SK-N-SH (cell line): ENCODE data around the gene ZNHIT2. TPM values are rescaled to one million over a fixed set of nuclear protein-coding genes. Genes with fewer than 3 reads are reported as not detected.
A peak's percentile ranks its signal among the peaks of the same experiment; 100 is the strongest.

Experiments used
- CTCF ChIA-PET: fragments of 300-600, 350-600 bp; formaldehyde crosslinking; extraction: SDS; loops from one replicate; lab custom pipeline; 2021; lab: Yijun Ruan, JAX
- POLR2A ChIA-PET: fragments of 350-600 bp; sonication (Branson Sonifier 250); formaldehyde crosslinking; extraction: SDS; loops from one replicate; lab custom pipeline; 2020; ENCODE audit warnings: antibody characterized with exemption, inconsistent platforms; lab: Yijun Ruan, JAX
- DNase-seq: peaks from one replicate; pipeline ENCODE4 v3.0.0; 2012
- H2AFZ ChIP-seq: fragments of 200-600 bp; sonication (generic); 2 replicates; pipeline ENCODE4 v1.8.1; 2016; ENCODE audit warnings: antibody characterized with exemption, mild to moderate bottlenecking, low read depth
- H3F3A ChIP-seq: fragments of 200-600 bp; sonication (generic); replicated peaks from 2 replicates; pipeline ENCODE3; 2016; ENCODE audit warnings: antibody characterized with exemption, mild to moderate bottlenecking; ENCODE audit not compliant: insufficient read depth
- H3K27ac ChIP-seq, 2 experiments: fragments of 200-500 bp in 1 of 2; fragments of 200-600 bp in 1 of 2; sonication (Bioruptor generic) in 1 of 2; sonication (generic), shearing (Covaris generic) in 1 of 2; 2 replicates each; pipeline versions ENCODE4 v1.5.1 to v1.6.1; 2014 to 2016; ENCODE audit warnings: low read depth in 2 of 2, inconsistent platforms in 1 of 2, low read length in 1 of 2, mild to moderate bottlenecking in 1 of 2, mixed read lengths in 1 of 2
- H3K27me3 ChIP-seq: fragments of 200-600 bp; sonication (generic), shearing (Covaris generic); 2 replicates; pipeline ENCODE4 v1.6.1; 2016; ENCODE audit warnings: mixed run types; ENCODE audit not compliant: insufficient read depth
- H3K36me3 ChIP-seq, 2 experiments: fragments of 200-500 bp in 1 of 2; fragments of 200-600 bp in 1 of 2; sonication (Bioruptor generic) in 1 of 2; sonication (generic) in 1 of 2; replicated peaks in 1 of 2; 2 replicates each; pipeline versions ENCODE3 to v1.5.1; 2014 to 2016; ENCODE audit warnings: low read length in 1 of 2, mild to moderate bottlenecking in 1 of 2; ENCODE audit not compliant: insufficient read depth in 2 of 2, control insufficient read depth in 1 of 2
- H3K4me1 ChIP-seq, 2 experiments: fragments of 200-500 bp in 1 of 2; fragments of 200-600 bp in 1 of 2; sonication (Bioruptor generic) in 1 of 2; sonication (generic), shearing (Covaris generic) in 1 of 2; 2 replicates each; pipeline versions ENCODE4 v1.5.1 to v1.6.1; 2014 to 2016; ENCODE audit warnings: low read depth in 1 of 2, low read length in 1 of 2, mixed run types in 1 of 2; ENCODE audit not compliant: insufficient read depth in 2 of 2, control insufficient read depth in 1 of 2
- H3K4me2 ChIP-seq: fragments of 200-600 bp; sonication (generic), shearing (Covaris generic); 2 replicates; pipeline ENCODE4 v1.6.1; 2017; ENCODE audit warnings: mixed run types
- H3K4me3 ChIP-seq, 2 experiments: fragments of 200-500 bp in 1 of 2; fragments of 200-600 bp in 1 of 2; sonication (Bioruptor generic) in 1 of 2; sonication (generic), shearing (Covaris generic) in 1 of 2; 2 replicates each; pipeline versions ENCODE4 v1.5.1 to v1.8.1; 2014 to 2016; ENCODE audit warnings: low read depth in 2 of 2, inconsistent platforms in 1 of 2, low read length in 1 of 2, mild to moderate bottlenecking in 1 of 2, mixed read lengths in 1 of 2, moderate library complexity in 1 of 2
- H3K79me2 ChIP-seq: fragments of 200-600 bp; sonication (generic); 2 replicates; pipeline ENCODE4 v1.8.1; 2017; ENCODE audit warnings: mild to moderate bottlenecking; ENCODE audit not compliant: insufficient read depth
- H3K9ac ChIP-seq: fragments of 200-600 bp; sonication (generic); 2 replicates; pipeline ENCODE4 v1.6.1; 2017; ENCODE audit warnings: mixed run types
- H3K9me2 ChIP-seq: fragments of 200-600 bp; sonication (generic); 2 replicates; pipeline ENCODE4 v1.6.1; 2017; ENCODE audit warnings: mixed run types
- H3K9me3 ChIP-seq: fragments of 200-600 bp; sonication (generic); 2 replicates; pipeline ENCODE4 v1.6.1; 2017; ENCODE audit warnings: mixed run types, mild to moderate bottlenecking, moderate library complexity
- H4K20me1 ChIP-seq: fragments of 200-600 bp; sonication (generic); 2 replicates; pipeline ENCODE4 v1.6.1; 2017; ENCODE audit warnings: mild to moderate bottlenecking, mixed run types; ENCODE audit not compliant: insufficient read depth
- CHD2 ChIP-seq: fragments of 150-350 bp; IDR thresholded peaks from 2 replicates; pipeline ENCODE4 v1.6.1; 2018; ENCODE audit warnings: low read length; ENCODE audit not compliant: partially characterized antibody
- ELF1 ChIP-seq: IDR thresholded peaks from 2 replicates; pipeline ENCODE4 v1.4.0; 2012
- EP300 ChIP-seq, 2 experiments: IDR thresholded peaks; 2 replicates each; pipeline versions ENCODE4 v1.4.0 to v1.6.1; 2012; ENCODE audit warnings: borderline replicate concordance in 1 of 2, low read depth in 1 of 2, low read length in 1 of 2
- EZH2phosphoT487 ChIP-seq: fragments of 200-600 bp; sonication (generic); IDR thresholded peaks from 2 replicates; pipeline ENCODE4 v1.6.1; 2017; ENCODE audit warnings: low read depth, mixed run types, mild to moderate bottlenecking, antibody characterized with exemption, moderate library complexity, borderline replicate concordance
- FOXJ3 ChIP-seq: sonication (generic); formaldehyde crosslinking; IDR thresholded peaks from 2 replicates; pipeline ENCODE4 v1.5.1; 2020; ENCODE audit warnings: mild to moderate bottlenecking, missing genetic modification reagents
- FOXM1 ChIP-seq: IDR thresholded peaks from 2 replicates; pipeline ENCODE4 v1.4.0; 2012; ENCODE audit warnings: low read depth, mild to moderate bottlenecking
- GATA2 ChIP-seq: sonication (generic); formaldehyde crosslinking; IDR thresholded peaks from 2 replicates; pipeline ENCODE4 v1.5.0; 2020; ENCODE audit warnings: mild to moderate bottlenecking, missing genetic modification reagents
- JUND ChIP-seq: IDR thresholded peaks from 2 replicates; pipeline ENCODE4 v1.4.0; 2012
- MXI1 ChIP-seq: IDR thresholded peaks from 2 replicates; pipeline ENCODE4 v1.6.1; 2012; ENCODE audit warnings: mild to moderate bottlenecking, low read depth, low read length, improper control_type of control experiment
- NRF1 ChIP-seq: IDR thresholded peaks from 2 replicates; pipeline ENCODE4 v1.6.1; 2012; ENCODE audit warnings: low read depth, mild to moderate bottlenecking, low read length
- POLR2AphosphoS5 ChIP-seq: IDR thresholded peaks from 2 replicates; pipeline ENCODE4 v1.6.1; 2012; ENCODE audit warnings: low read depth, low read length
- RAD21 ChIP-seq: IDR thresholded peaks from 2 replicates; pipeline ENCODE4 v1.6.1; 2012; ENCODE audit warnings: mild to moderate bottlenecking, low read length
- RCOR1 ChIP-seq: fragments of 150-350 bp; IDR thresholded peaks from 2 replicates; pipeline ENCODE4 v1.6.1; 2017; ENCODE audit warnings: antibody characterized with exemption, low read length
- SIN3A ChIP-seq: IDR thresholded peaks from 2 replicates; pipeline ENCODE4 v1.6.1; 2012; ENCODE audit warnings: low read depth, mild to moderate bottlenecking, low read length, moderate library complexity, borderline replicate concordance
- TCF12 ChIP-seq: IDR thresholded peaks from 2 replicates; pipeline ENCODE4 v1.4.0; 2012
- WGBS: methylation state at CpG from one replicate; pipeline ENCODE4 v1.1.6; 2017; ENCODE audit warnings: low lambda C conversion rate; 5-methylcytosine and 5-hydroxymethylcytosine counted together
- polyA plus RNA-seq, 3 experiments: library from polyadenylated mRNA; depleted of rRNA; stranded (reverse); fragments of >200 nt; gene quantifications; 2 replicates each; pipeline ENCODE4 v1.2.3, GENCODE V29; 2012
- TF ChIP-seq, protein P1 (sequence below): fragments of 200-600 bp; sonication (generic); IDR thresholded peaks from 2 replicates; pipeline ENCODE4 v1.6.1; 2017; ENCODE audit warnings: antibody characterized with exemption, mild to moderate bottlenecking, moderate library complexity
- TF ChIP-seq, protein P2 (sequence below): IDR thresholded peaks from 2 replicates; pipeline ENCODE4; 2012
- TF ChIP-seq, protein P3 (sequence below): IDR thresholded peaks from 2 replicates; pipeline ENCODE4 v1.4.0; 2012; ENCODE audit warnings: low read depth

Gene ZNHIT2
- polyA plus RNA-seq, 1 of the 3 experiments (the other 2 are of a cell fraction), result 5.6 TPM

DNA sequence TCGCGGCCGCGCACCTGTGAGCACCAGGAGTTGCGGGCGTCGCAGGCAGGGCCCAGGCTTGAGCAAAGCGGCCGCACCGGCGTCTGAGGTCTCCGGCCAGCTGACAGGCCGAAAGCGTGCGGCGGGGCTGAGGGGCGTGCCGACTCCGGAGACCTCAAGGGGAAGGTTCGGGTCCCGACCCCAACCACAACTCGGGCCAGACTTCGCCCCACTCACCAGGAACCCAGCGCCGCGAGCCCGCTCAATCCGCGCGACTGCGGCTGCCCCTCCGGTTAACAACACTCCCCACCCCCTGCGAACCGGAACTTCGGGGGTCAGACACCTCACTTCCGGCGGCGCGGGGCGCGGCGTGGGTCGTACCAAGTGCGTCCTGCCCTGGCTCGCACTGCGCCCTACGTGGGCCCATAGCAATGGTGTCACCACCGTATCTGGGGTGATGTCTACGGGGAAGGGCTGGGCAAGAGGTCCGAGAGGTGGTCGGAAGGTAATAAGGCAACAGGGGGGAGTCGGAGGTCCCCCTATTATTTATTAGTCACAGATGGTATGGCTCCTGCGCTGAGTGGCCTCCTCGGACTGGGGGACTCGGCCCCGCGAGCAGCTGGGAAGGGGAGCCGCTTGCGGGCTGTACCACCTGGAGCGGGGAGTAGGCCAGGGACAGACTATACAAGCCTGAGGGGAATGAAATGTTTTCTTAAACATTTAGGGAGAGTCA, 16.9 kb upstream of the ZNHIT2 start, which contains the start of gene SYVN1 (continued):
- TF ChIP-seq MXI1 (peak; percentile 91), SIN3A (peak; percentile 77), RCOR1 (no peak), RAD21 (no peak), FOXJ3 (0 out of 2 replicates have a peak, but pooled peaks have one; percentile 30), ELF1 (no peak), GATA2 (CRISPR knock-in tag) (no peak)
- TF ChIP-seq, protein P1, sequence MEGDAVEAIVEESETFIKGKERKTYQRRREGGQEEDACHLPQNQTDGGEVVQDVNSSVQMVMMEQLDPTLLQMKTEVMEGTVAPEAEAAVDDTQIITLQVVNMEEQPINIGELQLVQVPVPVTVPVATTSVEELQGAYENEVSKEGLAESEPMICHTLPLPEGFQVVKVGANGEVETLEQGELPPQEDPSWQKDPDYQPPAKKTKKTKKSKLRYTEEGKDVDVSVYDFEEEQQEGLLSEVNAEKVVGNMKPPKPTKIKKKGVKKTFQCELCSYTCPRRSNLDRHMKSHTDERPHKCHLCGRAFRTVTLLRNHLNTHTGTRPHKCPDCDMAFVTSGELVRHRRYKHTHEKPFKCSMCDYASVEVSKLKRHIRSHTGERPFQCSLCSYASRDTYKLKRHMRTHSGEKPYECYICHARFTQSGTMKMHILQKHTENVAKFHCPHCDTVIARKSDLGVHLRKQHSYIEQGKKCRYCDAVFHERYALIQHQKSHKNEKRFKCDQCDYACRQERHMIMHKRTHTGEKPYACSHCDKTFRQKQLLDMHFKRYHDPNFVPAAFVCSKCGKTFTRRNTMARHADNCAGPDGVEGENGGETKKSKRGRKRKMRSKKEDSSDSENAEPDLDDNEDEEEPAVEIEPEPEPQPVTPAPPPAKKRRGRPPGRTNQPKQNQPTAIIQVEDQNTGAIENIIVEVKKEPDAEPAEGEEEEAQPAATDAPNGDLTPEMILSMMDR, result no peak
- TF ChIP-seq, protein P2, sequence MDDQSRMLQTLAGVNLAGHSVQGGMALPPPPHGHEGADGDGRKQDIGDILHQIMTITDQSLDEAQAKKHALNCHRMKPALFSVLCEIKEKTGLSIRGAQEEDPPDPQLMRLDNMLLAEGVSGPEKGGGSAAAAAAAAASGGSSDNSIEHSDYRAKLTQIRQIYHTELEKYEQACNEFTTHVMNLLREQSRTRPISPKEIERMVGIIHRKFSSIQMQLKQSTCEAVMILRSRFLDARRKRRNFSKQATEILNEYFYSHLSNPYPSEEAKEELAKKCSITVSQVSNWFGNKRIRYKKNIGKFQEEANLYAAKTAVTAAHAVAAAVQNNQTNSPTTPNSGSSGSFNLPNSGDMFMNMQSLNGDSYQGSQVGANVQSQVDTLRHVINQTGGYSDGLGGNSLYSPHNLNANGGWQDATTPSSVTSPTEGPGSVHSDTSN, result no peak
- TF ChIP-seq, all 33 proteins: peak for 9

DNA sequence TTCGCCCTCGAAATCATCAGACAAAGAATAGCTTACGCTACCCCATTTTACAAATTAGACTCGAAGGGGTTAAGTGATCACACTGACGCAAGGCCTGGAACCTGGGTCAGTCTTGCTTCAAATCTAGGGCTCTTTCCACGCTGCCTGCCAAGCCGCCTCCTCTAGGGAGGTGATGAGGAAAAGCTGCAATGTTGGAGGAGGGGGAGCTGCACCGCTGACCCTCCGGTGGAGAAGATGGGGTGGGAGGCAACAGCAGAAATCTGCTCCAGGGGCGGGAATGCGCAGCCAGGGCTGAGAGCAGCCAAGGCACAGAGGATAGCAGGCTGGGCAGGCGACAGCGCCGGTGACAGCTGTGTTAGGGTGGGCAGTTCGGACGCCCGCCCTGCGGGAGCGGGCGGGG, 16.2 kb upstream of the ZNHIT2 start:
- CTCF ChIA-PET, result interaction anchor here (0.6 to 2.7 kb wide), 6 partner anchors 12 to 204 kb away, joined by 3 to 23 read pairs (median 6); partner anchors contain the start of genes CAPN1, FAU, MRPL49 and POLA2
- Histone ChIP-seq H4K20me1 (no peaks in the 10 kb centered on the region; the same call in 1 of the 2 replicates), H3K27ac (peak overlapping the region in 1 of 2 experiments; percentile 95; a peak in 3 of 4 replicates), H3F3A (no peaks in the 10 kb centered on the region), H3K4me1 (peaks cover 0 to 28% of the 10 kb centered on the region in 2 experiments; a peak in 2 of 4 replicates), H3K36me3 (peaks cover 19 to 37% of the 10 kb centered on the region in 2 experiments), H3K9ac (peak overlapping the region; percentile 95), H3K9me3 (no peaks in the 10 kb centered on the region), H2AFZ (0 out of 2 replicates have a peak overlapping the region, but pooled peaks have one; percentile 51), H3K27me3 (no peaks in the 10 kb centered on the region), H3K4me2 (peak overlapping the region; percentile 92), H3K4me3 (peak overlapping the region; percentile 88 to 96), H3K79me2 (peaks cover 28% of the 10 kb centered on the region; the same call in 1 of the 2 replicates), H3K9me2 (no peaks in the 10 kb centered on the region)
- under 1% methylated on average over 12 of the region's 20 CpGs for WGBS
- POLR2A ChIA-PET, result interaction anchor here (0.5 to 2.9 kb wide), 4 partner anchors 11 to 59 kb away, joined by 3 to 25 read pairs (median 22); partner anchors contain the start of genes CAPN1, FAU, MRPL49 and ZNHIT2
- TF ChIP-seq, protein P3, sequence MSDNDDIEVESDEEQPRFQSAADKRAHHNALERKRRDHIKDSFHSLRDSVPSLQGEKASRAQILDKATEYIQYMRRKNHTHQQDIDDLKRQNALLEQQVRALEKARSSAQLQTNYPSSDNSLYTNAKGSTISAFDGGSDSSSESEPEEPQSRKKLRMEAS, result no peak
- TF ChIP-seq EZH2phosphoT487, result no peak
- no peak for TF ChIP-seq CHD2
- no peak for TF ChIP-seq JUND
- no peak for TF ChIP-seq FOXJ3
- TF ChIP-seq POLR2AphosphoS5, result no peak
- no peak for TF ChIP-seq RAD21
- no peak for TF ChIP-seq TCF12
- TF ChIP-seq EP300 (IDR thresholded peaks at IDR 0.05; ENCODE audit: borderline replicate concordance in 1 of 2, low read depth in 1 of 2, low read length in 1 of 2), result no peak
- TF ChIP-seq SIN3A, result no peak
- TF ChIP-seq, protein P2, result no peak
- no peak for TF ChIP-seq FOXM1
- TF ChIP-seq NRF1, result no peak
- DNase-seq, result no peak
